Measurements from ENCODE around the gene ATAD3C.
"Not testable (repeated sequence)": the region's sequence is repeated elsewhere in the genome, so short reads cannot be mapped to it uniquely, and the experiment has no call there.

GRCh38 chr1:1417825-1418463 lies 31.5 kb upstream of the ATAD3C start:
- TF ChIP-seq, protein P1, sequence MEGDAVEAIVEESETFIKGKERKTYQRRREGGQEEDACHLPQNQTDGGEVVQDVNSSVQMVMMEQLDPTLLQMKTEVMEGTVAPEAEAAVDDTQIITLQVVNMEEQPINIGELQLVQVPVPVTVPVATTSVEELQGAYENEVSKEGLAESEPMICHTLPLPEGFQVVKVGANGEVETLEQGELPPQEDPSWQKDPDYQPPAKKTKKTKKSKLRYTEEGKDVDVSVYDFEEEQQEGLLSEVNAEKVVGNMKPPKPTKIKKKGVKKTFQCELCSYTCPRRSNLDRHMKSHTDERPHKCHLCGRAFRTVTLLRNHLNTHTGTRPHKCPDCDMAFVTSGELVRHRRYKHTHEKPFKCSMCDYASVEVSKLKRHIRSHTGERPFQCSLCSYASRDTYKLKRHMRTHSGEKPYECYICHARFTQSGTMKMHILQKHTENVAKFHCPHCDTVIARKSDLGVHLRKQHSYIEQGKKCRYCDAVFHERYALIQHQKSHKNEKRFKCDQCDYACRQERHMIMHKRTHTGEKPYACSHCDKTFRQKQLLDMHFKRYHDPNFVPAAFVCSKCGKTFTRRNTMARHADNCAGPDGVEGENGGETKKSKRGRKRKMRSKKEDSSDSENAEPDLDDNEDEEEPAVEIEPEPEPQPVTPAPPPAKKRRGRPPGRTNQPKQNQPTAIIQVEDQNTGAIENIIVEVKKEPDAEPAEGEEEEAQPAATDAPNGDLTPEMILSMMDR (IDR thresholded peaks at IDR 0.05), result not testable (repeated sequence)
- TF ChIP-seq POLR2A (IDR thresholded peaks at IDR 0.05), result not testable (repeated sequence)

All from adrenal gland (tissue), 5 donors.